Measurements from ENCODE around the gene ZBTB6. TPM values are rescaled to one million over a fixed set of nuclear protein-coding genes. Genes with fewer than 3 reads are reported as not detected.

ZBTB6 gene
- total RNA-seq, 6 donors from 2014 or later, result 2.7 to 10.9 (median 7.1) TPM

DNA sequence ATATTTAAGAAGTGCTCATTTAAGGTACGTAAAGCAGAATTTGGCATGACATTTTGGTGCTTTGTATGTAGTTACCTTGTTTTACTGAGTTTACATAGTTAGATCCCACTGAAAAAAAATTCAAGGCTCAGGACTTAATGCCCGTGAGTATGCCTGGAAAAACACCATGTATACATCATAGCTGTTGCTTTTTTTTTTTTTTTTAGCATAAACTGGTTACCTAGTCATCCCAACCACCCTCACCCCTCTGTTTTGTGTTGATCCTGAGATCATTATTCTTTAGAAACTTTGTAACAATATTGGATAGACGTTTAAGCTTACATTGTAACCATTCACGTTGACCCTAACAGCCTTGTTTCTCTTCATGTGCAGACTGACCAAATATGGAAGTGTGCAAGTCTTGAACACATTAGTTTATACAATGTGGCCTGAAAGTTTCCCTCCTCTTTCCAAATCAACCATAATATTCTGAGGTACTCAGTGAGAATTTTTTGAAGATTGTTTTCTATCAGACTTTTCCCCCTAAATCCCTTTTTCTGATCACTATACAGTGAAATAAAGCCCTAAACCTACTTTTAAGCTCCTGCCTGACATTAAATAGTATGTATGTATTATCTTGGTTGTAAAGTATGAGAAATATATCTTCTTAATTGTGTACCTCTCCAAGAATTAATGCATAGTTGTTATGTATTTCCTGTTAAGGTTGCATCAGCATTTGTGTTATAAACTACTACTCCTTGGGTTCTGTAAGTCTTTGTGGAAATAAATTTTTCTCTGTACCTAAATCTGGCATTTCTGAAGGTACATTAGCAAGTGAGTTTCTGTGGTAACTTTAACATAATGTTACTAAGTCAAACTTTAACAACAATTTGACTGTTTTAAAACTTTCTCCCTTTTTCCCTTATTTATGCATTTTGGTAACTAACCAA, 32.1 kb upstream of the ZBTB6 start:
- no peaks in the 10 kb centered on the region for H3K9me3 ChIP-seq
- WGBS, 2 donors, result 76 to 81% methylated on average over 4 of the region's 4 CpGs
- ATAC-seq (ENCODE audit: low FRiP score in 2 of 2) (no peak), DNase-seq (no peak)
- no peak overlapping the region for H3K27ac ChIP-seq
- peaks cover 0 to 5% (median 0%) of the 10 kb centered on the region in 4 donors for H3K36me3 ChIP-seq
- peaks cover 12 to 48% (median 34%) of the 10 kb centered on the region in 4 donors for H3K4me1 ChIP-seq
- H3K4me3 ChIP-seq, result no peak overlapping the region
- no peaks in the 10 kb centered on the region for H3K27me3 ChIP-seq
- TF ChIP-seq POLR2A (IDR thresholded peaks at IDR 0.05) (no peak), POLR2AphosphoS5 (IDR thresholded peaks at IDR 0.05) (no peak), EP300 (IDR thresholded peaks at IDR 0.05) (no peak)
- TF ChIP-seq, protein P1, sequence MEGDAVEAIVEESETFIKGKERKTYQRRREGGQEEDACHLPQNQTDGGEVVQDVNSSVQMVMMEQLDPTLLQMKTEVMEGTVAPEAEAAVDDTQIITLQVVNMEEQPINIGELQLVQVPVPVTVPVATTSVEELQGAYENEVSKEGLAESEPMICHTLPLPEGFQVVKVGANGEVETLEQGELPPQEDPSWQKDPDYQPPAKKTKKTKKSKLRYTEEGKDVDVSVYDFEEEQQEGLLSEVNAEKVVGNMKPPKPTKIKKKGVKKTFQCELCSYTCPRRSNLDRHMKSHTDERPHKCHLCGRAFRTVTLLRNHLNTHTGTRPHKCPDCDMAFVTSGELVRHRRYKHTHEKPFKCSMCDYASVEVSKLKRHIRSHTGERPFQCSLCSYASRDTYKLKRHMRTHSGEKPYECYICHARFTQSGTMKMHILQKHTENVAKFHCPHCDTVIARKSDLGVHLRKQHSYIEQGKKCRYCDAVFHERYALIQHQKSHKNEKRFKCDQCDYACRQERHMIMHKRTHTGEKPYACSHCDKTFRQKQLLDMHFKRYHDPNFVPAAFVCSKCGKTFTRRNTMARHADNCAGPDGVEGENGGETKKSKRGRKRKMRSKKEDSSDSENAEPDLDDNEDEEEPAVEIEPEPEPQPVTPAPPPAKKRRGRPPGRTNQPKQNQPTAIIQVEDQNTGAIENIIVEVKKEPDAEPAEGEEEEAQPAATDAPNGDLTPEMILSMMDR (IDR thresholded peaks at IDR 0.05), result no peak

DNA sequence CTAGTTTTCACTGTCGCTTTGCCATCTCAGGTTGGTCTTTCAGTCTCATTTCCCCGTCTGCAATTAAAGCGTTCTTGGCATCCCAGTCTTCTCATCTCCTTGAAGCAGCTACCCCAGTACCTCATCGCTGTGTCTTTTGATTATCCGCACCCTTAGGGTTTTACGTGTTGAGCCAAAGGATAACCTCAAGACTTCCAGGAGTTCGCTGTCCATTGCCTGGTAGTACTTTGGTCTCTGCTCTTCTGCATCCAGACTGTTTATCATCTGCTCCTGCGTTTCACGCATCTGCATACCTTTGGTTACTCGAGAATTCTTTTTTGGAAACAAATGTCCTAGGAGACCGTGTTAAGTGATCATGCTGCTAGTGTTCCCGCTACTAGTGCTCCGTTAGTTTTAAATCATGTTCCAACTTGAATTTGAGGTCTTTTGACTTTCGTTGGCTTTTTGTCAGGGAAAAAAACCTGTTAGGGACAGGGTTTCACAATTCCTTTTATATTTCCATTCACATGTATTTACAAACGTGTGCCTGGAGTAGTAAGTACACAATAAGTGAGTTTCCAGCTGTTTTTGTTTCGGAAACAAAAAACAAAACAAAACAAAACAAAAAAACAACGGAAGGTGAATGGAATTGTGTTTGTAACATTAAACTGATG, 28.6 kb upstream of the ZBTB6 start:
- Histone ChIP-seq H3K36me3 (peaks cover 0 to 23% (median 4%) of the 10 kb centered on the region in 4 donors), H3K9me3 (no peaks in the 10 kb centered on the region), H3K4me1 (peaks cover 14 to 32% (median 25%) of the 10 kb centered on the region in 4 donors), H3K27me3 (no peaks in the 10 kb centered on the region), H3K4me3 (peak overlapping the region; percentile 37 to 89 (median 85)), H3K27ac (peak overlapping the region; percentile 87 to 96 (median 92))
- ATAC-seq (ENCODE audit: low FRiP score in 2 of 2) (peak in 1 of 2 donors; percentile 22), DNase-seq (no peak)
- no peak for TF ChIP-seq POLR2A (IDR thresholded peaks at IDR 0.05)
- TF ChIP-seq, protein P1 (IDR thresholded peaks at IDR 0.05), result no peak
- TF ChIP-seq EP300 (IDR thresholded peaks at IDR 0.05), result no peak
- TF ChIP-seq POLR2AphosphoS5 (IDR thresholded peaks at IDR 0.05), result no peak
- 11 to 12% methylated on average over 17 of the region's 17 CpGs for WGBS, 2 donors

DNA sequence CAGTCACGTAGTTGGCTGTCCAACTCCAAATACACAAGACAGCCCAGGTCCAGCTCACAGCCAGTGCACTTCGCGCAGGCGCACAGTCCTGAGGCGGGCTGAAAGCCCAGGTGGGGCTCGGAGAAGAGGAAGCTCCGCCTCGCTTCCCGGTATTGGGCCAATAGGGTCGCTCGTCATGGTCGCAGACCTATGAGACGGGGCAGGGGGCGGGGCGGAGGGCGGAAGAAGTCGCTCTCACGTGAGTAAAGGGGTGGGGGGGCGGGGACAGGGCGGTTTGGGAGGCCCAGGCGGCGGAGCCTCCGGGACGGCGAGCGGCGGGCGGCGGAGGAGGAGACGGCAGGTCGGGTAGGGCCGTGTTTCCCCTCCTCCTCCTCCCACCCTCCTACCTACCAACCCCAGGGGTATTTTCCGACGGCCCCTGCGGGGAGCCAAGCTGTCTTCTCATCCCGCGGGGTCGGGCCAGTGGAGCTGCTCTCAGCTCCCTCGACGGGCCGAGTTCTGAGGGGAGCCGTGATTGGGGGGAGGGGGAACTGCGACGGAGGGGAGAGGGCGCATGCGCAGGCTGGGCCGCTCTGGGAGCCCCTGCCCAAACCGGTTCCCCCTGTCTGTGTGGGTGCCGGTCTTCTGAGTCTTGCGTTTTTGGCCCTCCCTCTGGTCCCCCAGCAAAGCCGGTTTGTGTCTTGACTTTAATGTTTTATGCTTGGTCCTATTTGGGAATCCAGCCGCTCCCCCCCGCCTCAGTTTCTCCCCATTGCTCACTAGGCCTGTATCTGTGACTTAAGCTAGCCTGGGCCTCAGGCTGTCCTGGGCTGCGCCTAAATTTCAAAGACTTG, 27.8 kb upstream of the ZBTB6 start, which contains the start of gene RABGAP1:
Gene RABGAP1, plus strand, starts transcription at position 272 of the 833 bp plus-strand sequence. CDS start 16,040 bp downstream, outside the sequence.
- WGBS, 2 donors, result 0% methylated on average over 25 to 36 of the region's 54 CpGs
- peaks cover 14 to 27% (median 23%) of the 10 kb centered on the region in 4 donors for H3K4me1 ChIP-seq

DNA sequence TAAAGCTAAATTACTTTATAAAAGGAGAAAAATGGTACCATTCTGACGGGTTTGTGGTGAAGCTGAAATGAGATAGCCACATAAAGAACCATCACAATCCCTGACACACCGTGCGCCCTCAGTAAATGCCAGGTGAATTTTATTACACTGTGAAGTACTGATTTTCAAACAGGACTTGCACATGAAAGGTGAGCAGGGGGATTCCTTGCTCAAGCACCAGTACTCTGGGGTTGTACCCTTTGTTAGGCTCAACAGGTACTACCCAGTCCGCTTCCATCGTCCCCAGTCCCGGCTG, 27.3 kb upstream of the ZBTB6 start:
- peaks cover 0 to 32% (median 5%) of the 10 kb centered on the region in 4 donors for H3K36me3 ChIP-seq
- H3K27me3 ChIP-seq, result no peaks in the 10 kb centered on the region
- peaks cover 11 to 25% (median 22%) of the 10 kb centered on the region in 4 donors for H3K4me1 ChIP-seq
- H3K4me3 ChIP-seq, result peak overlapping the region in 3 of 4 donors; percentile 83 to 89 (median 87)
- TF ChIP-seq POLR2A (IDR thresholded peaks at IDR 0.05) (no peak), POLR2AphosphoS5 (IDR thresholded peaks at IDR 0.05) (no peak), EP300 (IDR thresholded peaks at IDR 0.05) (no peak)
- TF ChIP-seq, protein P1 (IDR thresholded peaks at IDR 0.05), result no peak
- DNase-seq (no peak), ATAC-seq (ENCODE audit: low FRiP score in 2 of 2) (no peak)
- peak overlapping the region in 3 of 4 donors; percentile 87 to 96 (median 94) for H3K27ac ChIP-seq
- WGBS, 2 donors, result 36 to 40% methylated on average over 6 of the region's 6 CpGs
- no peaks in the 10 kb centered on the region for H3K9me3 ChIP-seq

More for the DNA sequence above, 27.8 kb upstream of the ZBTB6 start, which contains the start of gene RABGAP1:
- ATAC-seq (ENCODE audit: low FRiP score in 2 of 2) (peak; percentile 99 to 100), DNase-seq (peak; percentile 98 to 100)
- H3K36me3 ChIP-seq, result peaks cover 0 to 31% (median 5%) of the 10 kb centered on the region in 4 donors
- no peaks in the 10 kb centered on the region for H3K9me3 ChIP-seq
- H3K4me3 ChIP-seq, result peak within 1 kb of the TSS; percentile 37 to 89 (median 85)
- no peaks in the 10 kb centered on the region for H3K27me3 ChIP-seq
- TF ChIP-seq, protein P1 (IDR thresholded peaks at IDR 0.05), result no peak
- TF ChIP-seq EP300 (IDR thresholded peaks at IDR 0.05), result no peak
- TF ChIP-seq POLR2A (IDR thresholded peaks at IDR 0.05), result peak in 3 of 4 donors; percentile 82 to 90 (median 84)
- peak; percentile 87 to 90 for TF ChIP-seq POLR2AphosphoS5 (IDR thresholded peaks at IDR 0.05)
- H3K27ac ChIP-seq, result peak within 1 kb of the TSS; percentile 87 to 96 (median 92)
